Fibroblast of skin of abdomen (primary cell): ENCODE results near the gene ZNF362.
"Not testable (repeated sequence)": the region's sequence is repeated elsewhere in the genome, so short reads cannot be mapped to it uniquely, and the experiment has no call there.

ENCODE experiments used
- DNase-seq: peaks from one replicate; pipeline ENCODE4 v3.0.0-alpha.2; 2013

ZNF362 gene

GRCh38 chr1:33288976-33289857 lies 32.9 kb downstream of the ZNF362 start:
- DNase-seq, result no peak

GRCh38 chr1:33289858-33290154 lies 33.5 kb downstream of the ZNF362 start:
- no peak for DNase-seq

DNA sequence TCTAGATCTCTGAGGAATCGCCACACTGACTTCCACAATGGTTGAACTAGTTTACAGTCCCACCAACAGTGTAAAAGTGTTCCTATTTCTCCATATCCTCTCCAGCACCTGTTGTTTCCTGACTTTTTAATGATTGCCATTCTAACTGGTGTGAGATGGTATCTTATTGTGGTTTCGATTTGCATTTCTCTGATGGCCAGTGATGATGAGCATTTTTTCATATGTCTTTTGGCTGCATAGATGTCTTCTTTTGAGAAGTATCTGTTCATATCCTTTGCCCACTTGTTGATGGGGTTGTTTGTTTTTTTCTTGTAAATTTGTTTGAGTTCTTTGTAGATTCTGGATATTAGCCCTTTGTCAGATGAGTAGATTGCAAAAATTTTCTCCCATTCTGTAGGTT lies 34.3 kb downstream of the ZNF362 start:
- not testable (repeated sequence) for DNase-seq

GRCh38 chr1:33292726-33293340 lies 36.5 kb downstream of the ZNF362 start:
- DNase-seq, result no peak

DNA sequence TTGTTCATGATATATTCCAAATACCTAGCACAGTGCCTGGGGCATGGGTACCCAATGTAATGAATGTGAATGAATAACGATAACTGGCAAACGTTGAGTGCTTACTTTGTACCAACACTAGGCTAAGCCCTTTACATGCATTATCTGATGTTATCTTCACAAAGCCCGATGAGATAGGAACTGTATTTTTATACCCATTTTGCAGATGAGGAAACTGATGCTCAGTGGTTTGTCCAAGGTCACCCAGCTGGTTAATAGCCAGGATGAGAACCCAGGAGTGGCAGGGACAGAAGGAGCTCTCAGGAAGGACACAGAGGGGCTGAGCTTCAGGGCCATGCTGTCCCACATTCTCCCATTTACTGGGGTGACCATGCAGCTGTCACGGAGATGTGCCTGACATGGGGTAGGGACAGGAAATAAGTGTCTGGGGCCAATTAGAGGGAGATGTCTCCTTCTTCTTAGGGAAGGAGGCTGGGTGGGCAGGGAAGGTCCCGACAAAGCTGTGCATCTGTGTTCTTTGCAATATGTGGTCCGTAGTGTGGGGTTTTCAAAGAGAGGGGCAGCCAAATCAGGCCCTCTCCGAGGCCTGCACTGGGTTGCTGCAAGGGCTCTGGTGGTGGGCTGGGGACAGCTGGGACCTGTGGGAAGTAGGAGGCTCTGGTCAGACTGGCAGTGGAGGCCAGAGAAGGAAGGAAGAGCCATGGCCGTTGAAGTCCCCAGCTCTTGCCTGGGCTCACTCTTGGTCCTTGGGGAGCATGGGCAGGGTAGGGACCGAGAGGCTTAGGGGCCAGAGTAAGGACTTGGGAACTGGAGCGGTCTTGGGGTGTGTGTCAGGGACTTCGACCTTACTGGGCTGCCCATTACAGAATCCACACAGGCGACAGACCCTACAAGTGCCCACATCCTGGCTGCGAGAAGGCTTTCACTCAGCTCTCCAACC lies 38.0 kb downstream of the ZNF362 start:
- no peak for DNase-seq

GRCh38 chr1:33295023-33295422 lies 38.7 kb downstream of the ZNF362 start:
- no peak for DNase-seq

- peak; percentile 70 for DNase-seq
Measured at GRCh38 chr1:33295450-33296081, 39.3 kb downstream of the ZNF362 start.

DNA sequence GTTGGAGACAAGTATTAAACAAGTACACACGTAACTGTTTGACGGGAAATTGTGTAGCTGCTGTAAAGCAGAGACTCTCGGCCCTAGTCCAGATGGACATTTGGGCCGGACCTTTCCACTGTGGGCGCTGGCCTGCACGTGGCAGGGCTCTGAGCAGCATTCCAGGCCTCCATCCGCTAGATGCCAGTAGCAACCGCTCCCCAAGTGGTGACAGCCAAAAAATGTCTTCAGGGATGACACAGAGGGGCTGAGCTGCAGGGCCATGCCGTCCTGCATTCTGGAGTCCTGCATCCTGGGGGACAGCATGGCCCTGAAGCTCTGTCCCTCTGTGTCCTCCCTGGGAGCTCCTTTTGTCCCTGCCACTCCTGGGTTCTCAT lies 39.8 kb downstream of the ZNF362 start:
- no peak for DNase-seq

GRCh38 chr1:33296824-33297223 lies 40.5 kb downstream of the ZNF362 start:
- DNase-seq, result no peak

GRCh38 chr1:33297911-33298622 lies 41.8 kb downstream of the ZNF362 start:
- DNase-seq, result no peak

GRCh38 chr1:33298623-33299277 lies 42.5 kb downstream of the ZNF362 start:
- peak; percentile 44 for DNase-seq

DNA sequence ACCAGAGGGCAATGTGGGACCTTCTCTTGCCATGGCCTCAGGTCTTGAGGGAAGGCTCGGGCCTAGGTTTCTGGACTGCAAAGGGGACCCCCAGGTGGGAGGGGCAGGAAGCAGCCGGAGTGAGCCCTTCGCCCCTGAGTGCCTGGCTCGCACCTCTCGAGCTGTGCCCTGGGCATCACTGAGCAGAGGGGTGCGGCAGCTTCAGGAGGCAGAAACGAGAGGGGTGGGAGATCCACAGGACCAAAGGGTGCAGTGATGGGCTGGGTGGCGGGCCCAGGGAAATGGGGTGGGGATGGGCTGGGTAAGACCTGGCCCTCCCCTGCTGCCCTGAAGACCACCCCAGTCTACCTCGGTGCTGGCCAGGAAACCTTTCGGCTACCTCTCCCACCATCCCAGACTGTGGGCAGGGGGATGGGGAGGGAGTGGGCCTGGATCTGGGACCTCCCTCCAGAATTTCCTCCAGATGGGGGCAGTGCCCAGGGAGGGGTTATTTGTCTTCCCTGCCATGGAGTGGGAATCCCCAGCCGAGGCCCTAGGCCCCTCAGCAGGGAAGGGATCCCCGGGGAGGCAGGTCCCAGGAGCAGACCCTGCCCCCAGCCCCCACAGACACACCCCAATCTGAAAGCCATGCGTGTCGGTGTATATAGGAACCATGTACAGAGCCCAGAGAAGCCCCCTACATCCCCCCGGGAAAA lies 43.3 kb downstream of the ZNF362 start:
- DNase-seq, result no peak

GRCh38 chr1:33300673-33301072 lies 44.4 kb downstream of the ZNF362 start:
- DNase-seq, result peak; percentile 78

DNA sequence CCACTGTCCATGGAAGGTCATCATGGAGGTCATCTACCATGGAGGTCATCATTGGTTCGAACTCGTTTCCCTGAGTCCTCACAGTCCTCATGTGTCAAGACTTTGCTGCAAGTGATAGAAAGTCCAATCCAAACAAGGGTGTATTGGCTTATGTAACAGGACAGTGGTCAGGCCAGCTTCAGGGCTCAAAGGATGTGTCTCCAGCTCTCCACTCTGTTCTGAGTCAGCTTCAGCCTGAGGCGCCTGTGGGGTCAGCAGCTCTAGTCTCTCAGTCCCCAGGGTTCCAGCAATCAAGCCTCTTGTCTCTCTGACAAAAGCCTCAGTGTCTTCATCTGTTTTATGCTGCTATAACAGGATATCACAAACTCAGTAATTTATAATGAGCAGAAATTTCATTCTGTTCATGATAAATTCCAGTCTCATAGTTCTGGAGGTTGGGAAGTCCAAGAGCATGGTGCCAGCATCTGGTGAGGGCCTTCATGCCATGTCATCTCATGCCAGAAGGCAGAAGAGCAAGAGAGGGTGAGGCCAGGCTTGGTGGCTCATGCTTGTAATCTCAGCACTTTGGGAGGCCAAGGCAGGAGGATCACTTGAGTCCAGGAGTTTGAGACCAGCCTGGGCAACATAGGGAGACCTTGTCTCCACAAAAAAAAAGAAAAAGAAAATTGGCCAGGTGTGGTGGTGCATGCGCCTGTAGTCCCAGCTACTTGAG lies 45.1 kb downstream of the ZNF362 start:
- DNase-seq, result no peak

DNA sequence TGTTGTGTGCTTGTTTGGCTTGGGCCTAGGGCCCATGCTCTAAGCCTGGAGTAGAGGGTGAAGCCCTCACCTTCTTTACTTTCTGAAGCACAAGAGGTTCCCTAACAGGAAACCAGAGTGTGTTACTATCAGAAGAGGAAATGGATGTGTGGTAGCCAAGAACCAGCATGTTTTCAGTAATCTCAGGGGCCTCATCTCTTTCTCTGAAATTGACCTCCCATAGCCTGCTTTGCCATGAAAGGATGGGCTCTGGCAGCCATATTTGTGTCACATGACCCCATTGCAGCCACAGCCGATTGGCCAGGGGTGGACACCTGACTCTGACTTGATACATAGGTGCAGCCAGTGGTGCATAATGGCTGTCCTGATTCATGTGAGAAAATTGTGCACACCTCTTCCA lies 46.0 kb downstream of the ZNF362 start:
- DNase-seq, result no peak

- DNase-seq, result no peak
Measured at GRCh38 chr1:33305016-33305415, 48.7 kb downstream of the ZNF362 start.

DNA sequence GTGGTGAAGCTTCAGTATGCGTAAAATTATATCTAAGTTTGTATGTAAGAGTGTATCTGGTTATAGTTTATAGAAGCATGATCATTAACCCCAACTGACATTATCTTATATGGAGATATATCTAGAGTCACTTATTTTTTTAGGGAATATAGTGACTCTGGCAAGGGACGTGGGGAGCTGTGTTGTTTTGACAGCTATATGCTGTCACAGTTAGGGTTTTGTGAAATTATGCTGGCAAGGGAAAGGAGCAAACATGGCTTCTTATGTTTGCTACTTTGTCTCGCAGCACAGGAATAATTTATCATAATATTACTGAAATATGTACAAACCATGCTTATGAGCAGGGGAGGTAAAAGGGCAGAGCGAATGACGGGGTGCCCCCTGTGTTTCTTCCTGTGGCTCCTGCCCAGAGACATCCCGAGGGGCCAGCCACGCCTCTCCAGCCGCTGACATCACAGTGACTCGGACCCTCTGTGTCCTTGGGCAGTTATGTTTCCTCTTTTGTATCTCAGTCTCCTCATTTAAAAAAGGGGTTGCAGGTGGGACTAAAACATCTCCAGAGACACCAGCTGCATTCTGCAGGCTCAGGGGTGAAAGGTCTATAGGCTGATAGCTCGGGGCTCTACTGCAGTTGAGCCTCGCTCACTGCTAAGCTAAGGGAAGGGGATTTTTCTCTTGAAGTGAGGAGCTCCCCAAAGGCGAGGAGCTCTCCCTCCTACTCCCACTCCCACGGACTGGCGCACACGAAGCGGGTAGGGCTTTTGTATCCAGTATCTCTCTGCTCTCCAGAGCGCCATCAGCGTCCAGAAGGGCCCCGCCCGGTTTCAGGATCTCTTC lies 49.7 kb downstream of the ZNF362 start:
- no peak for DNase-seq

GRCh38 chr1:33306653-33307493 lies 50.6 kb downstream of the ZNF362 start:
- DNase-seq, result peak; percentile 42
